Natural killer cell treated with Interleukin-12 subunit alpha and Interleukin-12 subunit beta and Interleukin-15 and Interleukin-18, amount 100 ng/mL, for 72 hours (primary cell): ENCODE measurements around the gene URB1. TPM values are rescaled to one million over a fixed set of nuclear protein-coding genes. Genes with fewer than 3 reads are reported as not detected.
A peak's percentile ranks its signal among the peaks of the same experiment; 100 is the strongest.

Experiments
- ATAC-seq, 2 donors: fragments of 150-1000 bp; cut with Tn5 transposase in 1 of 2; sonication (Bioruptor Pico), chemical (Tn5 transposase) in 1 of 2; 2 replicates each; pipeline ENCODE4 v1.10.0; 2021
- DNase-seq: peaks from one replicate; pipeline ENCODE4 v3.0.0; 2022; ENCODE audit warnings: low spot score
- H3K27ac Mint-ChIP-seq, 2 donors: 1 replicate in 1 of 2; 2 replicates in 1 of 2; pipeline ENCODE4 v1.8.0; 2022; ENCODE audit warnings: mixed read lengths in 2 of 2, mild to moderate bottlenecking in 1 of 2, moderate library complexity in 1 of 2
- H3K27me3 Mint-ChIP-seq, 2 donors: 1 replicate in 1 of 2; 2 replicates in 1 of 2; pipeline ENCODE4 v1.8.0; 2022; ENCODE audit warnings: mixed read lengths in 2 of 2
- H3K36me3 Mint-ChIP-seq: one replicate; pipeline ENCODE4 v1.8.0; 2022; ENCODE audit warnings: mixed read lengths
- H3K4me1 Mint-ChIP-seq, 2 donors: 1 replicate in 1 of 2; 2 replicates in 1 of 2; pipeline ENCODE4 v1.8.0; 2022; ENCODE audit warnings: low read depth in 2 of 2, mixed read lengths in 2 of 2, mild to moderate bottlenecking in 1 of 2
- H3K4me3 Mint-ChIP-seq: one replicate; pipeline ENCODE4 v1.8.0; 2022; ENCODE audit warnings: mixed read lengths
- H3K9me3 Mint-ChIP-seq: 2 replicates; pipeline ENCODE4 v1.8.0; 2022; ENCODE audit warnings: mixed read lengths
- total RNA-seq, 2 donors: library from RNA; stranded (reverse); gene quantifications; one replicate each; pipeline ENCODE4 v1.2.3, GENCODE V29; 2022

Gene URB1
- total RNA-seq, 2 donors from 2014 or later: 21.9 to 56.0 TPM

DNA sequence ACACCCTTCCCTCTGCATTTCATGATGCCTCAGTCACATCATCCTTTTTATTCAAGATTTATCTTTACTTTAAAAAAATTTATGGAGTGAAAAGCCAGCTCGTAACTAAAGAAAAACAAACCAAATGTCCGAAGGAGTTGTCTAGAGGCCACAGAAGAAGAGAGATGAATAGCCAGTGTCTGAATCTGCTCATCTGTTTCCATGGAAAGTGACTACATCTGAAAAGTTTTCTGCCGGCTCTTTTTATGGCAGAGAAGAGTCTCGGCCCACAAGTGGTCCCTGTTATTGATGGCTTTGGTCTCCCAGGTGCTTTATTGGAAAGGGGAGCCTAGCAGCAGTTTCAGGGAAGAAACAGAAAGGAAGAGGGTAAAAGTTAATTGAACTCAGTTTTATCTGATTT lies 25.3 kb upstream of the URB1 start:
- Mint-ChIP-seq H3K27ac (no peak overlapping the region), H3K4me3 (no peak overlapping the region), H3K4me1 (peaks cover 6 to 10% of the 10 kb centered on the region in 2 donors), H3K36me3 (no peaks in the 10 kb centered on the region), H3K27me3 (no peaks in the 10 kb centered on the region), H3K9me3 (no peaks in the 10 kb centered on the region)
- ATAC-seq (no peak), DNase-seq (no peak)

DNA sequence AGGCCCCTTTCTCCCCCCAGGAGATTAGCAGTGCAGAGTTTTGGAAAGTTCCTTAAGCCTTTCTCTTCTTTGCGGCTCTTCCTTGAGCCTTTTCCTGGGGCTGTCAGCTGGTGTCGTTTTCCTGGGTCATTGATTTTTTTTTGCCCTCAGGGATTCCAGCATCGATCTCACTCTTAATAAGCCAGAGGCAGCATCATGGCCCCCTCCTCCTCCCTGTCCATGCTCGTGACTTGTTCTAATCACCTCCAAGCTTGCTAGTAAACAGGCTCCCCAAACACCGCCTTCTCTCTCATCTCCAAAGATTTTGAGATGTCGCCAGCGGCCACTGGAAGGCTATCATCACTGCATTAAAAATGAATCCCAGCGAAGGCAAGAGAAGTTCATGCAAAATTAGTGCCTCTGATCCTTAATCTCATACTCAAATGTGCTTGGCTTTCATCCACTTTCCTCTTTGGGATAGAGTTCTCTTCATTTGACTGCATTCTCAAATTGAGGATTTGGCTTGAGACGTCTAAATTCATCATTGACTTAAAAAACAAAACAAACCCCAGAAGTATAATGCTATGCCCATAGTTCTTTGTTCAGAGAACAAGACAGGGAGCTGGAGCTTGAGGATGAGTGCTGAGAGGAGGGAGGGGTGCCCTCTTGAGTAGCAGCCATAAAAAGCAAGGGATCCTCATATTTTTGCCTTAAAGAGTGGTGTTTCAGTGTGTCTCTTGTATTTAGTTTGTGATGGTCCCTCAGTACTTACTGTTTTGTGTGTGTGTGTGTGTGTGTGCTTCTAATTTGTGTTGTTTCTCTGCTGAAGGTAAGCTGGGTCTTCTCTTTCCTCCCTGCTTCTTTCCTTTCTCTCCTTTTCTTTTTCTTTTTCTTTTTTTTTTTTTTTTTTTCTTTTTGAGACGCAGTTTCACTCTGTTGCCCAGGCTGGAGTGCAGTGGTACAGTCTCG lies 22.9 kb upstream of the URB1 start:
- Mint-ChIP-seq H3K4me3 (no peak overlapping the region), H3K9me3 (no peaks in the 10 kb centered on the region), H3K36me3 (no peaks in the 10 kb centered on the region), H3K27me3 (no peaks in the 10 kb centered on the region), H3K4me1 (peaks cover 23% of the 10 kb centered on the region in 2 donors), H3K27ac (no peak overlapping the region)
- no peak for DNase-seq
- no peak for ATAC-seq

DNA sequence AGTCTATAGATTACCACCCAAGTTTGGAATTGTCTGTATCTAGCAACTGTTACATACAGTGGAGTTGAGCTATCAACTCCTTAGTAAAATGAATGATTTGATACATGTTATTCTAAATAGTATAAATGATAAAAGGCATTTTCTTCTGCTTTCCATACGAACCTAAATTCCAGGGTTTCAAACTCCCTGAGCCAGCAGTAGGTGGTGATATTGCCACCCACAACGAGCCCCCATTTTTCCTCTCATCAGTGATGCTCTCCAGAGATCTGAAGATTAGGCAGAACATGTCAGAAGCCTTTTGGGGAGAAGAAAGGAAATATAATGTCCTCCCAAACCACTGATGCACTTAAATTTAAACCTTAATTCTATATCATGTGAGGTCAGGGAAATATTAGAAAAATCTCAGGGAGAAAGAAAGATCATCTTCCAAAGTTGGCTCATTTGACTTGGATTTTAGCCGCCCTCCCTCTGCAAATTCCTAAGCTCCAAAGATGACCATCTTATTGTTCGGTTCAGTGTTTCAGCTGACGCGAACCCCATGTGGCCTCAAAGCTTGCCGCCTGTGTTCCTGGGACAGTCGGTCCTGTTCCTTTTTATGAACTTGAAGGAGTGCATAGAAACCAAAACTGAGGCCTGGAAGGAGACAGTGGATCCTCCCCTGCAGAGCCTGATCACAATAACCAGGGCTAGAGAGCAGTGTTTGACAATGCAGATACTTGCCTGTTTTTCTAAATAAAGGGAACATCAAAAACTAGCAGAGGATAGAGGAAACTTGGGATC lies 22.0 kb upstream of the URB1 start:
- Mint-ChIP-seq H3K9me3 (no peaks in the 10 kb centered on the region), H3K4me1 (peaks cover 28 to 29% of the 10 kb centered on the region in 2 donors), H3K27ac (no peak overlapping the region), H3K27me3 (no peaks in the 10 kb centered on the region), H3K36me3 (no peaks in the 10 kb centered on the region), H3K4me3 (no peak overlapping the region)
- no peak for ATAC-seq
- DNase-seq: no peak

DNA sequence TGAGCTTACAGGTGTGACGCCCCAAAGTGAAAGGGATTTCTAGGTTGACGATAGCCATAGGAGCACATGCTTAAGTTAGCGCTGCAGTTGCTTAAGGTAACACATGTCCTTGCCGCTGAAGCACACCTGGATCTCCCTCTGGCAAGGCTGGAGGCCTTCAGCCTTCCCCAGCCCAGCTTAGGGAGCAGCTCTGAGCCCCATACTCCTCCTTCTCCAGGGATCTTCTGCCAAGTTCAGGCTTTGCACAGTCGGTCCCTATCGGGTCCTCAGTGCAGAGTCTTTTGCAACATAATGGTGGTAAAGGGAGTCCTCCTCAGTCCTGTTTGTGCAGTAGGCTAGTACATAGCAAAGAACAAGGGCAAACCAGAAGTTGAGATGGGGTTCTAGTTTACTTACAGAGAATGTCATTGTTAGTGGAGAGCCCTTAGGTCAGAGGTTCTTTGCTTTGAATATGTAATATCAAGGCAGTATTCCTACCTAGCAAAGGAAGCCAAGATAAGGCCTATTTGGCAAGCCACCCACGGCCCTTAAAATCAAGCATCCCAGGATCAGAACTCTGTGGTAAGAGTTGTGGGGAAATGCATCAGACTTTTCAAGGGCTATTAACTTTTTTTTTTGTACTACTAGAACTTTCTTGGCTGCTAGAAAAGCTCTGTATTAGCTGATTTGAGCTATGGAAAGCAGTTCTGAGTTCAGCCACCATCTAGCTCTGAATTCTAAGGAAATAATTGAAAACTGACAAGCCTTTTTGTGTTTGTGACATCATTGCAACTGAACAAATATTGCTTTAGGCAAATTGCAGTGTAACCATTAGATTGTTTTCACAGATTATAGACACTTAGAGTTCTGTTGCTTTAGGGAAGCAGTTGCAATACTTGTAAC lies 21.1 kb upstream of the URB1 start:
- no peak for ATAC-seq
- Mint-ChIP-seq H3K27ac (no peak overlapping the region), H3K27me3 (no peaks in the 10 kb centered on the region), H3K4me3 (peak overlapping the region; percentile 89), H3K36me3 (no peaks in the 10 kb centered on the region), H3K4me1 (peaks cover 28 to 29% of the 10 kb centered on the region in 2 donors), H3K9me3 (no peaks in the 10 kb centered on the region)
- DNase-seq: no peak

DNA sequence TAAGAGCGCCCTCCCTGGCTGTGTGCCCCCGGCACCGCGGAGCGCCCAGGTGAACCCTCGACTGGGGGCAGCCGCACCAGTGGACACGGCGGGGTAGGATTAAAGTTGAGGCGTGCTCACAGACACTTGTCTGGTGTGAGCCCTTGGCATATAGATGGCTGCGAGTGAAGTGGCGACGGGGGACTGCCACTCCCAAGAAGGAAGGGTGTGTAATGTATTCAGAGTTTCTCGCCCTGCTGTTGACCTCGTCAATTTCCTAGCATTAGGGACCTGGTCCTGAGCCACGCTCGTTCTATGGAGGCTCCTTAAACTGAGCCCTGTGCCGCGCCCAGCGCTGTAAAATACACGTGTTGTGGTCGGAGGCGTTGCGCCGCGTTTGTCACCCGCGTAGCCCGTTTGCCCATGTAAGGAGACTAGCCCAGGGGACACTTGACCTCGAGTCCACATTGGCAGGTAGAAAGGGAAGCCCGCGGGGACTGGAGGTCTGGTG lies 20.2 kb upstream of the URB1 start:
- no peaks in the 10 kb centered on the region for H3K27me3 Mint-ChIP-seq
- H3K4me3 Mint-ChIP-seq: peak overlapping the region; percentile 89
- no peaks in the 10 kb centered on the region for H3K9me3 Mint-ChIP-seq
- peak overlapping the region; percentile 19 to 54 for H3K27ac Mint-ChIP-seq
- H3K4me1 Mint-ChIP-seq: peaks cover 35 to 36% of the 10 kb centered on the region in 2 donors
- no peak for DNase-seq
- no peak for ATAC-seq
- H3K36me3 Mint-ChIP-seq: no peaks in the 10 kb centered on the region

DNA sequence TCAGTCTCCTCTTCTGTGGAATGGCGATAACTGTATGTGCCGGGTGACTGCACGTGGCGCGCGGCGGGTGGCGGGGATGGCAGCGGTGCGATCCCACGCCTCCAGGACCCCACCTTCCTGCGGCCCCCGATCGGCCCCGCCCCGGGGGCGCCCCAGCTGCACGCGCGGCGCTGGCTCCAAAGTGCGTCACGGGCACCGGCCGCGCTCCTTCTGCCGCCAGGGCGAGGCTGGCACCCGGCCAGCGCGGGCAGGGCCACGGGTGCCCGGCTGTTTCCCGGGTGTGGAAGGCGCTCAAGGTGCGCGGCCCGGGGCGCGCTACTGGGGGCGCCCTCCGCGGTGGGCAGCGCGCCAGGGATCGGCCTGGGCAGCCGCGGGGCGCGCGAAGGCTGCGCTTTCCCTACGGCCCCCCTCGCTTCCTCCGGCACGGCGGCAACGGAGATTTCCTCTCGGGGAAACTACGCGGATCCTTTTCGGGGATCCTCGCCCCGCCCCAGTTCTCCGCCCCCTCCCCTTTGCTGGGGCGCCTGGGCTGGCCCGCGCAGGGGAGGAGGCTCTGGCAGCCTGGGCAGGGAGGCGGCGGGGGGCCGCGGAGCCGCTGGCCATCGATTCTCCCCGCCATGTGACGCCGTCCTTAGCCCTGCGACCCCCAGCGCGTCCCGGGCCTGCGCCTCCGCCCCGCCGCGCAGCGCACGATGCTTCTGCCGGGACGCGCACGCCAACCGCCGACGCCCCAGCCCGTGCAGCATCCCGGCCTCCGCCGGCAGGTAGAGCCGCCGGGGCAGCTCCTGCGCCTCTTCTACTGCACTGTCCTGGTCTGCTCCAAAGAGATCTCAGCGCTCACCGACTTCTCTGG lies 19.6 kb upstream of the URB1 start, which contains the start of gene EVA1C:
Gene EVA1C (plus strand): TSS at position 545 of the 853 bp plus-strand sequence. CDS start 148 bp downstream, at position 693.
- ATAC-seq (peak; percentile 72 to 77), DNase-seq (peak; percentile 62)
- Mint-ChIP-seq H3K27ac (peak within 1 kb of the TSS; percentile 84 to 86), H3K4me1 (peaks cover 38 to 39% of the 10 kb centered on the region in 2 donors), H3K9me3 (no peaks in the 10 kb centered on the region), H3K4me3 (peak within 1 kb of the TSS; percentile 93), H3K27me3 (no peaks in the 10 kb centered on the region), H3K36me3 (no peaks in the 10 kb centered on the region)

DNA sequence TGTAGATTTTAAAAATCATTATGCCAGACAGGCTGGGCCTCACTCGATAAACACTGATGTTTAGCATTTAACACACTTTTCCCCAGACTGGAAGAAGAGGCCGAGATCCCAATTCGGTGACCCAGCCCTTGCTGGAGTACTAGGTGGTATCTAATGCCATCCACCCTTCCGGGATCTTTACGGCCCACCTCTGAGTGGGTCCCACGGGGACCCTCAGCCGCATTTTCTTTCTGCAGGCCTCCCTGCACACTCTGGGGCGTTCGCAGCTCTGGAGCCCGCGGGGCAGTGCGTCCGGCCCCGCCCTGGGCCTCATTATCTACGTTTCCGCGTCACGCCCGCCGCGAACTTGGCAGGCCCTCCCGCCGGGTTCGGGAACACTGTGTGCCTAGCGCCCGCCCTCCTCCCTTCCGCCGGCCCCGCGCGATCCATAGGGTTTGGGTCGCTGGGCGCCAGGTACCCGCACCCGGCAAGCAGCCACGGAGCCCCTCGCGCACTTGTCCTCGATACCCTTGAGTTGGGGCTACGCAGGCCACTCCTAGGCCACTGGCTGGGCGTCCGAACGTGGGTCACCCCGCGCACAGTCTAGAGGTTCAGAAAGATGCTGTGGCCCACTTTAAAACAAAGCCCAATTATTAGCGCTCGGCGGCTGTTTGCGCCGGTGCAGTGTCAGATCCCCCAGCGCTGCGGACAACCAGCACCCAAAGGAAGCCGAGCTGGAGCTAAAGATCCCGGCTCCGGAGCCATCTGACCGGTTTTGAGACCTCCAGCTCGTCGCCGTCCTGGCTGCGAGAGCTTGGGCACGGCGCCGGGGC lies 18.7 kb upstream of the URB1 start:
- Mint-ChIP-seq H3K4me3 (peak overlapping the region; percentile 93), H3K9me3 (no peaks in the 10 kb centered on the region), H3K27me3 (no peaks in the 10 kb centered on the region), H3K27ac (peak overlapping the region; percentile 84 to 86), H3K36me3 (no peaks in the 10 kb centered on the region), H3K4me1 (peaks cover 38 to 42% of the 10 kb centered on the region in 2 donors)
- ATAC-seq (peak; percentile 80 to 84), DNase-seq (peak; percentile 75)

DNA sequence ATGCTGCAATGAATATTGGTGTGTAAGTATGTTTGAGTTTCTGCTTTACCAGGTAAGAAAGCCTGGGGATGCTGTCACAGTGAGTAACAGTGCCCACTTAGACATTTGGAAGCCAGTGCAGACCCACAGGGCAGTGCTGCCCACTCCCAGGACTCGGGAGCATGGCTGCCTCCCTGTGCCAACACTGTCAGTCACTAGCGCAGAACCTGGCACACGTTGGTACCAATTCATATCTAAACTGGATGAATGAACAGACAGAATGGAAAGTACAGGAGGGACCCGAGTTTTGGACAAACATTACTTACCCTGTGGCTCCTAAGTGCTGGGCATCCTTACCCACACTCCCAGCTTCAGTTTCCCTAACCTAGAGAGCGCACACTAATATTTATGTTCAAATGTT lies 18.1 kb upstream of the URB1 start:
- Mint-ChIP-seq H3K36me3 (no peaks in the 10 kb centered on the region), H3K9me3 (no peaks in the 10 kb centered on the region), H3K27ac (peak overlapping the region; percentile 84 to 86), H3K4me1 (peaks cover 38 to 42% of the 10 kb centered on the region in 2 donors), H3K27me3 (no peaks in the 10 kb centered on the region), H3K4me3 (peak overlapping the region; percentile 93)
- no peak for DNase-seq
- ATAC-seq: no peak

DNA sequence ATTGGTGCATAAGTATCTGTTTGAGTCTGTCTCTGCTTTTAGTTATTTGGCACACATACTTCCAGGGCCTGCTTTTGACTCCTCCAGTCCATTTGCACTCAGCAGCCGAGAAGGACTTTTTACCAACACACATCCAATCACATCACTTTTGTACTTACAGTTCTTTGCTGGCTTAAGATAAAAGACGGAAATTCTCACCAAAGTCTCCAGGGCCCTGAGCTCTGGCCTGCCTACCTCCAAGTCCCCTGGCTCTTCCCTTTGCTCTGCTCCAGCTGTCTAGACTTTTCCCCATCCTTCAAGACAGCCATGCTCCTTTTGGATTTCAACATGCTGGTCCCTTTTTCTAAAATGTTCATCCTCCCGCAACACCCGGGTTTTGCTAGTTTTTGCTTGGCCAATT lies 17.5 kb upstream of the URB1 start:
- no peaks in the 10 kb centered on the region for H3K9me3 Mint-ChIP-seq
- H3K4me1 Mint-ChIP-seq: peaks cover 38 to 42% of the 10 kb centered on the region in 2 donors
- ATAC-seq (no peak), DNase-seq (no peak)
- no peaks in the 10 kb centered on the region for H3K27me3 Mint-ChIP-seq
- H3K27ac Mint-ChIP-seq: no peak overlapping the region
- H3K36me3 Mint-ChIP-seq: no peaks in the 10 kb centered on the region
- H3K4me3 Mint-ChIP-seq: no peak overlapping the region

DNA sequence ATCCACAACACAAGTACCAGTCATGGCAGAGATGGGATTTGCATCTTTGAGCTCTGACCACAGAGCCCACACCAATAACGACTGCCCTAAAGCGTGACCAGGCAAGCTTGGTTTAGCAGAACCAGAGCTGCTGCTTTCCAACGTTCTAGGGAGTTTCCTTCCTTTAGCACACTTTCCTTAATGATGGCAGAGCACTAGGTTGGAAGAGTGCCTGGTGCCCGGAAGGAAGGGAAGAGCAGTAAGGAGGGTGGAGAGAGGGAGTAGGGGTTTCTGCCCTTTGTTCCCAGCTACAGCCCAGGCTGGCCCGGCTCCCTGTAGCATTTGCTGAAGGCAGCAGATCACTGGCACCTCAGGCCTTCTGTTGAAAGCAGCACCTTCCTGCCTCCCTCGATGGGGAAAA lies 13.6 kb upstream of the URB1 start:
- Mint-ChIP-seq H3K4me3 (no peak overlapping the region), H3K36me3 (no peaks in the 10 kb centered on the region), H3K9me3 (no peaks in the 10 kb centered on the region), H3K4me1 (peaks cover 28 to 34% of the 10 kb centered on the region in 2 donors), H3K27me3 (no peaks in the 10 kb centered on the region), H3K27ac (no peak overlapping the region)
- ATAC-seq (no peak), DNase-seq (no peak)

DNA sequence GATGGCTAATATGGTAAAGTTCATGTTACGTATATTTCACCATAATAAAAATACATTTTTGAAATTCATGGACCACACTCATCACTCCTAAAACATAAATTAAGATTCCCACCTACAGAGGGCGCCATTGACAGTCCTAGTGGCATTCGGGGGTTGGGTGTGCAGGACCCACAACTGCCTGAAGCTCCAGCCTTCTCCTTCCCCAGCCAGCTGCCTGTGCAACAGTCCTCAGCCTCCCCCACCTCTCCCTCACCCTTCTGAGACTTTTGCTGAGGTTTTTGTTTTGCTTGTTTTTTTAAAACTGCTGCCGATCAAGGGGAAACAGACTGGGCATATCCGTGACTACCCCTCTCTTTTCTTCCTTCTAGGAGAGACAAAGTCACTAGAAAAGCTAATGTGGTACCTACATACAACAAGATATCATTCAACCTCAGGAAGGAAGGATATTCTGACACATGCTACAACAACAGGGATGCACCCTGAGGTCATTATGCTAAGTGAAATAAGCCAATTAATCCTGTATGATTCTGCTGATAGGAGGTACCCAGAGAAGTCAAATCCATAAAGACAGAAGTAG lies 10.5 kb upstream of the URB1 start:
- peaks cover 11 to 18% of the 10 kb centered on the region in 2 donors for H3K4me1 Mint-ChIP-seq
- H3K27me3 Mint-ChIP-seq: peaks cover 4 to 14% of the 10 kb centered on the region in 2 donors
- no peak overlapping the region for H3K27ac Mint-ChIP-seq
- H3K36me3 Mint-ChIP-seq: no peaks in the 10 kb centered on the region
- H3K9me3 Mint-ChIP-seq: no peaks in the 10 kb centered on the region
- no peak overlapping the region for H3K4me3 Mint-ChIP-seq
- ATAC-seq (peak; percentile 70 to 73), DNase-seq (peak; percentile 76)

DNA sequence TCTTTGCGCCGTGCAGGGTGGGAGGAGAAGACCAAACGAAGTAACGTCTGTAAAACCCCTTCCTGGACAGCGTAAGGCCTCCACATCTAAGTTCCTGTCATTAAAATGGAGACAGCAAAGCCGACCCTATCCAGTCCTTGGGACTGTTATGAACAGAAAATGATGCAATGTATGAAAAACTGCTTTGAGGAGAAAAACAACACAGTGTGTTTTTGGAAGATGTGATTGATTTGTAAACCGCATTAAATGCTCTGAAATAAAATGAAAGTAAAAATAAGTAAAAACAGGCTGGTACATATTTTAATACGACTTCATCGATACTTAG lies 827 bp upstream of the URB1 start:
- Mint-ChIP-seq H3K4me3 (peak overlapping the region; percentile 88), H3K36me3 (peaks cover 8% of the 10 kb centered on the region), H3K9me3 (no peaks in the 10 kb centered on the region), H3K4me1 (peaks cover 23 to 39% of the 10 kb centered on the region in 2 donors), H3K27ac (peak overlapping the region; percentile 70 to 92), H3K27me3 (peaks cover 6% of the 10 kb centered on the region in 2 donors)
- ATAC-seq (no peak), DNase-seq (no peak)
